GM19099 (cell line): ENCODE data around the gene CEMIP2.

ENCODE experiments used
- POLR2A ChIP-seq: IDR thresholded peaks from 3 replicates; pipeline ENCODE4 v1.6.1; 2011; ENCODE audit warnings: low read depth; ENCODE audit not compliant: insufficient read length; ENCODE audit errors: extremely low read depth

The CEMIP2 gene

GRCh38 chr9:71656496-71656895 lies 111.8 kb downstream of the CEMIP2 start:
- no peak for TF ChIP-seq POLR2A

- TF ChIP-seq POLR2A: no peak
These were observed 112.5 kb downstream of the CEMIP2 start for GRCh38 chr9:71655778-71656177.

GRCh38 chr9:71655141-71655540 lies 113.2 kb downstream of the CEMIP2 start:
- TF ChIP-seq POLR2A: no peak

DNA sequence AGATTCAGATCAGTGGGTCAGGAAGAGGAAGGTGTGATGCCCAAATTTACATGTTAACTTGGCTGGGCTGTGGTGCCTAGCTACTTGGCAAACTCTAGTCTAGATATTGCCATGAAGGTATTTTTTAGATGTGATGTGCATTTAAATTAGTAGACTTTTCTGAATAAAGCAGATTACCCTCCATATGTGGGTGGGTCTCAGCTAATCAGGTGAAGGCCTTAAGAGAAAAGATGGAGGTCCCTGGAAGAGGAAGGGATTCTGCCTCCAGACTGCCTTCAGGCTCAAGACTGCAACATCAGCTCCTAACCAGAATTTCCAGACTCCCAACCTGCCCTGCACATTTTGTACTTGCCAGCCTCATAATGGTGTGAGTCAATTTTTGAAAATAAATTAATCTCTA lies 115.8 kb downstream of the CEMIP2 start:
- no peak for TF ChIP-seq POLR2A

- no peak for TF ChIP-seq POLR2A
These were observed 119.9 kb downstream of the CEMIP2 start for GRCh38 chr9:71648453-71648852.

GRCh38 chr9:71647094-71647591 lies 121.2 kb downstream of the CEMIP2 start:
- no peak for TF ChIP-seq POLR2A

DNA sequence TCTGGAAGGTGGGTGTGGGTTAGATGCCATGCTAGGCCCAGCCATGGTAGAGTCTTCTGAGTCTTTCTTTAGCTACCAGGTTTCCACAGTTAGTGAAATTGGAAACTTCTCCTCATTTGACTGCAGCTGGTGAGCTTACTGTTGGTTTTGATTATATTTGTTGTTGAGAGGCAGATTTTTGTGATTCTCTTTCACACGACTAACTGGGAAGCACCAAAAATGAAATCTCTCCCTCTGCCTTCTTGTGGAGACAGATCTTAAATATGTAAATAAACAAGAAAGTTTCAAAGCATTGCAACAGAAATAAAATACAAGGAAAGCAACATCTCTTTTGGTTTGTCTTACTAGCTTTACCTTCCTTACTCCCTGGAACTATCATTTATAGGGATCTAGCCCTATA lies 122.2 kb downstream of the CEMIP2 start:
- TF ChIP-seq POLR2A: no peak

DNA sequence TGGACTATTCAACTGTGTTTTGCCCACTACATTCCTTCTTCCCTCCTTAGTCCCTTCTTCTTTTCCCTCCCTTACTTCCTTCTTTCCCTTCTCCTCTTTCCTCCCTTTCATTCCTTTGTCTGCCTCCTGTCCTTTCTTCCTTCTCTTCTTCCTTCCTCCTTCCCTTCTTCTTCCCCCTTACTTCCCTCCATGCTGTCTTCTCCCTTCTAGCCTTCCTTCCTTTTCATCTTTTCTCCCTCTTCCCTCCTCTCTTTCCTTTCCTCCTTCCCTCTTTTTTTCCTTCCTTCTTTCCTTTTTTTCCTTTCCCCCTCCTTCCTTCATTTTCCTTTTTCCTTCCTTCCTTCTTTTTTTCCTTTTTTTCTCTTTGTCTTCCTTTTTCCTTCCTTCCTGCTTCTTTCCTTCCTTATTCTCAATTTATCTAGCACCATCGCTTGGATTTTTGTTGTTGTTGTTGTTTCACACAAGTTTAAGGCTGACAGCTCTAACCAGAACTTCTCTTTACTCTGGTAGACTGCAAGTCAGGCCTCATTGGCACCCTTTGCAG lies 123.4 kb downstream of the CEMIP2 start:
- no peak for TF ChIP-seq POLR2A

DNA sequence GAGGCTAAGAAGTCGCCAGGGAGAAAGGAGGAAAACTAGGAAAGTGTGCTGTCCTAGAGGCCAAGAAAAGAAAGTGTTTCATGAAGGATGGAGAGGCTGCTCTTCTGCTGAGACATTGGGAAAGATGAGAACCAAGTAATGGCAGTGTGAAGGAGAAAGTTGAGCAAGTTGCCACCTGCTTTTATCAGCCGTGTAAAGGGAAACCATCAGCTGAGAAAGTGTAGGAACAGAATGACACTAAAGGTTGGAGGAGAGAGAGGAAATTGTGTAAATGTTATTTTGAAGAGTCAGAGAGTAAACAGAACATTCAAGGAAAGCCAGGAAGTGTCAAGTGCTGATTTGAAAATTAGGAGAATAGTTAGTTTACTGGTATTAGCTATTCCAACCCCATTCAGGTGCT lies 125.0 kb downstream of the CEMIP2 start:
- TF ChIP-seq POLR2A: no peak

DNA sequence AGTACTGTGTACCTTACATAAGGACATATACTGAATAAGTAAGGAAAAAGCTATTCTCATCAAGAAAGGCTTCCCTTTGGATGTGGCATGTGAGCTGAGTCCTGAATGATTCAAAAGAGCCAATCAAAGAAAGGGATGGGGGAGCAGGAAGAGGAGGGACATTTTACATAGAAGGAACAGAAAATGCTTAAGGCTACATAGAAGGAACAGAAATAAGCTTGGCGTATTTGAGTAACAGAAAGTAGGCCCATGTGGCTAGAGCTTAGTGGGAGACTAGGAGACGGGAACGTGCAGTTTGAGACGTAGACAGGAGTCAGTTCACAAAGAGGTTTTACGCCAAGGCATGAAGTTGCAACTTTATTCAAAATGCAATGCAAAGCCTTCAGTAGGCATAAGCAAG lies 126.3 kb downstream of the CEMIP2 start:
- TF ChIP-seq POLR2A: no peak

GRCh38 chr9:71638627-71639026 lies 129.7 kb downstream of the CEMIP2 start:
- TF ChIP-seq POLR2A: no peak

GRCh38 chr9:71637926-71638325 lies 130.4 kb downstream of the CEMIP2 start:
- TF ChIP-seq POLR2A: no peak

GRCh38 chr9:71637375-71637774 lies 130.9 kb downstream of the CEMIP2 start:
- no peak for TF ChIP-seq POLR2A

GRCh38 chr9:71636143-71636839 lies 132.0 kb downstream of the CEMIP2 start:
- TF ChIP-seq POLR2A: no peak

DNA sequence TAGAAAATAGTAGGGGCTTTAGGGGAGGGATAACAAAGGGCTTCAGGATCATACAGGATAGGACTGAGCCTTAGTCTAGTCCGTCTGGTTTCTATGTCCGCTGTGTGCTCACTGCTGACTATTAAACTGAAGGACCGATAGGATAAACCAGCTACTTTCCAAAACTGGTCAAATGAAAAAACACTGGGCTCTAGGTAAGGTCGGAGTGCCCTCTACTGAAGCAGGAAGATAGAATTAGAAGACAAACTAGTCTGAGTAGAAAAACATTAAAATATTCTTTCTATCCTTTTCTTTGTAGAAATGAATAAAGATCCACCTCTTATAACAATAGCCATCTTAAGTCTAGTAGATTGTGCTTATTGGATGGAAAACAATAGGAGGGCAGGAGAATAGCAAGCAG lies 133.6 kb downstream of the CEMIP2 start:
- TF ChIP-seq POLR2A: no peak
